Liver (tissue), 9 donors: Measurements from ENCODE around the gene KRT4. TPM values are rescaled to one million over a fixed set of nuclear protein-coding genes. Genes with fewer than 3 reads are reported as not detected.

Experiments used
- DNase-seq: peaks from one replicate; pipeline ENCODE4 v3.0.0-alpha.2; 2017; ENCODE audit warnings: low spot score
- H3K27ac ChIP-seq, 2 donors: one replicate each; pipeline ENCODE4 v1.7.0; 2013; ENCODE audit warnings: inconsistent platforms in 2 of 2, low read length in 2 of 2, control low read depth in 1 of 2, low read depth in 1 of 2, mild to moderate bottlenecking in 1 of 2
- H3K27me3 ChIP-seq, 4 donors: one replicate each; pipeline versions ENCODE4 v1.6.1 to v1.7.0; 2013; ENCODE audit warnings: low read length in 3 of 4, inconsistent platforms in 1 of 4, mild to moderate bottlenecking in 1 of 4, moderate library complexity in 1 of 4; ENCODE audit not compliant: control insufficient read depth in 4 of 4, insufficient read depth in 4 of 4
- H3K36me3 ChIP-seq, 4 donors: one replicate each; pipeline versions ENCODE4 v1.6.1 to v1.7.0; 2013; ENCODE audit warnings: low read length in 3 of 4, mild to moderate bottlenecking in 3 of 4, low read depth in 1 of 4, moderate library complexity in 1 of 4; ENCODE audit not compliant: control insufficient read depth in 4 of 4, insufficient read depth in 3 of 4
- H3K4me1 ChIP-seq, 4 donors: one replicate each; pipeline versions ENCODE4 v1.6.1 to v1.7.0; 2013; ENCODE audit warnings: low read length in 3 of 4, mild to moderate bottlenecking in 3 of 4, moderate library complexity in 1 of 4; ENCODE audit not compliant: control insufficient read depth in 4 of 4, insufficient read depth in 4 of 4
- H3K4me3 ChIP-seq, 3 donors: one replicate each; pipeline versions ENCODE4 v1.6.1 to v1.7.0; 2013; ENCODE audit warnings: low read length in 3 of 3, control low read depth in 1 of 3, low read depth in 1 of 3, mild to moderate bottlenecking in 1 of 3
- H3K9ac ChIP-seq, 2 donors: one replicate each; pipeline ENCODE4 v1.7.0; 2013; ENCODE audit warnings: low read length in 2 of 2, mild to moderate bottlenecking in 2 of 2, moderate library complexity in 2 of 2, control low read depth in 1 of 2, low read depth in 1 of 2
- H3K9me3 ChIP-seq, 4 donors: one replicate each; pipeline versions ENCODE4 v1.6.1 to v1.7.0; 2013; ENCODE audit warnings: low read length in 3 of 4; ENCODE audit not compliant: control insufficient read depth in 4 of 4
- ATF3 ChIP-seq: IDR thresholded peaks from 2 replicates; pipeline ENCODE4 v1.6.1; 2016; ENCODE audit warnings: antibody characterized with exemption
- CTCF ChIP-seq: fragments of 150-350 bp; IDR thresholded peaks from 2 replicates; pipeline ENCODE4 v1.5.1; 2017; ENCODE audit warnings: improper control_type of control experiment, low read depth, low read length; ENCODE audit not compliant: missing input control
- EGR1 ChIP-seq, 2 donors: IDR thresholded peaks; 2 replicates each; pipeline ENCODE4 v1.6.1; 2016 to 2018; ENCODE audit warnings: antibody characterized with exemption in 2 of 2, low read depth in 2 of 2
- FOXA1 ChIP-seq: IDR thresholded peaks from 2 replicates; pipeline ENCODE4 v1.6.1; 2016; ENCODE audit warnings: antibody characterized with exemption
- FOXA2 ChIP-seq: IDR thresholded peaks from 2 replicates; pipeline ENCODE4 v1.6.1; 2016; ENCODE audit warnings: antibody characterized with exemption
- GABPA ChIP-seq, 2 donors: IDR thresholded peaks in 1 of 2; conservative IDR thresholded peaks in 1 of 2; 2 replicates each; pipeline ENCODE4 v1.6.1; 2016; ENCODE audit warnings: antibody characterized with exemption in 2 of 2, mild to moderate bottlenecking in 1 of 2, moderate library complexity in 1 of 2
- HNF4A ChIP-seq, 2 donors: conservative IDR thresholded peaks; 2 replicates each; pipeline ENCODE4 v1.6.1; 2016; ENCODE audit warnings: antibody characterized with exemption in 2 of 2, mild to moderate bottlenecking in 2 of 2
- JUND ChIP-seq, 2 donors: IDR thresholded peaks; 2 replicates each; pipeline ENCODE4 v1.6.1; 2016; ENCODE audit warnings: antibody characterized with exemption in 2 of 2
- NR2F2 ChIP-seq: IDR thresholded peaks from 2 replicates; pipeline ENCODE4 v1.6.1; 2016; ENCODE audit warnings: antibody characterized with exemption
- RAD21 ChIP-seq, 2 donors: IDR thresholded peaks; 2 replicates each; pipeline ENCODE4 v1.6.1; 2016; ENCODE audit warnings: antibody characterized with exemption in 2 of 2, mild to moderate bottlenecking in 2 of 2
- RXRA ChIP-seq, 2 donors: IDR thresholded peaks; 2 replicates each; pipeline ENCODE4 v1.6.1; 2017 to 2018; ENCODE audit warnings: antibody characterized with exemption in 2 of 2, mild to moderate bottlenecking in 1 of 2
- TAF1 ChIP-seq: conservative IDR thresholded peaks from 2 replicates; pipeline ENCODE4 v1.6.1; 2016; ENCODE audit warnings: antibody characterized with exemption, mild to moderate bottlenecking
- ZBTB33 ChIP-seq: IDR thresholded peaks from 2 replicates; pipeline ENCODE4 v1.6.1; 2016; ENCODE audit warnings: antibody characterized with exemption
- WGBS: extraction: QIAGEN DNeasy Blood & Tissue Kit; methylation state at CpG from one replicate; pipeline ENCODE4 v1.1.7; 2013; 5-methylcytosine and 5-hydroxymethylcytosine counted together
- polyA plus RNA-seq, 2 donors: library from polyadenylated mRNA; stranded (reverse) in 1 of 2; unstranded in 1 of 2; fragments of 200-250 nt in 1 of 2; fragments of >200 nt in 1 of 2; fragmentation: Nextera tagmentation in 1 of 2; extraction: Ambion mirVana in 1 of 2; gene quantifications; one replicate each; pipeline versions ENCODE4 v1.2.1 to v1.2.3, GENCODE V29; 2013 to 2015
- total RNA-seq, 2 donors: library from RNA; depleted of rRNA; stranded (reverse); fragments of >200 nt; gene quantifications; one replicate each; pipeline ENCODE4 v1.2.3, GENCODE V29; 2014
- TF ChIP-seq, protein P1 (sequence below): IDR thresholded peaks from 2 replicates; pipeline ENCODE4 v1.6.1; 2016; ENCODE audit warnings: antibody characterized with exemption, mild to moderate bottlenecking
- TF ChIP-seq, protein P2 (sequence below): IDR thresholded peaks from 2 replicates; pipeline ENCODE4 v1.6.1; 2016; ENCODE audit warnings: antibody characterized with exemption
- donor health status: healthy.
- donor health status: healthy.
- donor health status: healthy.
- donor health status: healthy.
- donor health status: healthy.

Gene KRT4
- total and polyA plus RNA-seq, 4 donors, result 0.05 to 0.23 TPM; not detected in 2

DNA sequence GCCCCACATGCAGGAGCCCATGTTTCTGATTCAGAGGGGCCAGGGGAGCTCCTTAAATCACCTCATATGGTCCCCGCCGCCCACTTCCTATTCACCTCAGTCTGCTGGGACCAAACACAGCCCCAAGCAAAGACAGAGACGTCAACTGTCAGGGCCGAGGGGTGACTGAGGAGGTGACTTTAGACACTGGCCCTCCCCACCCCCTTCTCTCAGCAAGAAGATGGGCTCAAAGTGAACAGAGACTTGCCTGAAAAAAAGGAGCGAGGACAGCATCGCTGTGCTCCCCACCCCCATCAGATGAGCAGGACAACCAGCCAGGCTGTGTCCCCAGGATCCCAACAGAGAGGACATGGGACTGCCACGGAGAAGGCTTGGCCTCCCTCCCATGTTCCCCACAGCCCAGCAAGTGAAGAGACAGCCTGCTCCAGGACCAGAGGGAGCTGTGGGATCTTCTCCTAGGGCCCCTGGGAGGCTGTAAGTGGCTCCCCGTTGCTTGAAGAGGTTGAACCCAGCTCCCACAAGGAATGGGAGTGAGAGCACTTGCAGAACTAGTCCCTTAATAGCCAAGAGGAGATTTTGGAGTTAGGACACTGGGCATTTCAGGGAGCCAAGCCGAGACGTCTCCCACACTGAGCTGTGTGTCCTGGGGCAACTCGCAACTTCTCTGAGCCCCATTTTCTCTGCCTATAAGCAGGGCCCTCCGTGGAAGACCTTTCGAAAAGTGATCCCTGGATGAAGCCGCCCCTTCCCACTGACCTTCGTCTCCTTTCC is 21.5 kb upstream of the KRT4 start:
- Histone ChIP-seq H3K9ac (no peak overlapping the region), H3K27ac (no peak overlapping the region), H3K36me3 (no peaks in the 10 kb centered on the region), H3K9me3 (no peaks in the 10 kb centered on the region), H3K27me3 (peaks cover 0 to 3% (median 0%) of the 10 kb centered on the region in 4 donors), H3K4me1 (no peaks in the 10 kb centered on the region), H3K4me3 (no peak overlapping the region)
- 85% methylated on average over 15 of the region's 15 CpGs for WGBS
- no peak for DNase-seq
- no peak for TF ChIP-seq HNF4A (conservative IDR thresholded peaks at IDR 0.05)
- no peak for TF ChIP-seq FOXA2
- TF ChIP-seq GABPA (IDR thresholded peaks at IDR 0.05 in 1 of 2, conservative IDR thresholded peaks at IDR 0.05 in 1 of 2), result no peak
- TF ChIP-seq EGR1 (IDR thresholded peaks at IDR 0.05; ENCODE audit: low read depth in 2 of 2), result no peak
- no peak for TF ChIP-seq JUND (IDR thresholded peaks at IDR 0.05)
- no peak for TF ChIP-seq RAD21 (IDR thresholded peaks at IDR 0.05)
- no peak for TF ChIP-seq CTCF
- no peak for TF ChIP-seq FOXA1
- TF ChIP-seq RXRA (IDR thresholded peaks at IDR 0.05), result no peak
- no peak for TF ChIP-seq ATF3

GRCh38 chr12:52834727-52835001 is 20.7 kb upstream of the KRT4 start:
- H3K9ac ChIP-seq, result no peak overlapping the region
- TF ChIP-seq RAD21 (IDR thresholded peaks at IDR 0.05) (no peak), FOXA1 (no peak), GABPA (IDR thresholded peaks at IDR 0.05 in 1 of 2, conservative IDR thresholded peaks at IDR 0.05 in 1 of 2) (no peak), FOXA2 (no peak), TAF1 (no peak), NR2F2 (no peak), ZBTB33 (no peak), CTCF (no peak), RXRA (IDR thresholded peaks at IDR 0.05) (no peak)
- TF ChIP-seq, protein P1, sequence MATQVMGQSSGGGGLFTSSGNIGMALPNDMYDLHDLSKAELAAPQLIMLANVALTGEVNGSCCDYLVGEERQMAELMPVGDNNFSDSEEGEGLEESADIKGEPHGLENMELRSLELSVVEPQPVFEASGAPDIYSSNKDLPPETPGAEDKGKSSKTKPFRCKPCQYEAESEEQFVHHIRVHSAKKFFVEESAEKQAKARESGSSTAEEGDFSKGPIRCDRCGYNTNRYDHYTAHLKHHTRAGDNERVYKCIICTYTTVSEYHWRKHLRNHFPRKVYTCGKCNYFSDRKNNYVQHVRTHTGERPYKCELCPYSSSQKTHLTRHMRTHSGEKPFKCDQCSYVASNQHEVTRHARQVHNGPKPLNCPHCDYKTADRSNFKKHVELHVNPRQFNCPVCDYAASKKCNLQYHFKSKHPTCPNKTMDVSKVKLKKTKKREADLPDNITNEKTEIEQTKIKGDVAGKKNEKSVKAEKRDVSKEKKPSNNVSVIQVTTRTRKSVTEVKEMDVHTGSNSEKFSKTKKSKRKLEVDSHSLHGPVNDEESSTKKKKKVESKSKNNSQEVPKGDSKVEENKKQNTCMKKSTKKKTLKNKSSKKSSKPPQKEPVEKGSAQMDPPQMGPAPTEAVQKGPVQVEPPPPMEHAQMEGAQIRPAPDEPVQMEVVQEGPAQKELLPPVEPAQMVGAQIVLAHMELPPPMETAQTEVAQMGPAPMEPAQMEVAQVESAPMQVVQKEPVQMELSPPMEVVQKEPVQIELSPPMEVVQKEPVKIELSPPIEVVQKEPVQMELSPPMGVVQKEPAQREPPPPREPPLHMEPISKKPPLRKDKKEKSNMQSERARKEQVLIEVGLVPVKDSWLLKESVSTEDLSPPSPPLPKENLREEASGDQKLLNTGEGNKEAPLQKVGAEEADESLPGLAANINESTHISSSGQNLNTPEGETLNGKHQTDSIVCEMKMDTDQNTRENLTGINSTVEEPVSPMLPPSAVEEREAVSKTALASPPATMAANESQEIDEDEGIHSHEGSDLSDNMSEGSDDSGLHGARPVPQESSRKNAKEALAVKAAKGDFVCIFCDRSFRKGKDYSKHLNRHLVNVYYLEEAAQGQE, result no peak
- TF ChIP-seq, protein P2, sequence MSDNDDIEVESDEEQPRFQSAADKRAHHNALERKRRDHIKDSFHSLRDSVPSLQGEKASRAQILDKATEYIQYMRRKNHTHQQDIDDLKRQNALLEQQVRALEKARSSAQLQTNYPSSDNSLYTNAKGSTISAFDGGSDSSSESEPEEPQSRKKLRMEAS, result no peak
- no peaks in the 10 kb centered on the region for H3K9me3 ChIP-seq
- no peaks in the 10 kb centered on the region for H3K36me3 ChIP-seq
- H3K27ac ChIP-seq, result no peak overlapping the region
- WGBS, result 66% methylated on average over 4 of the region's 4 CpGs
- H3K4me3 ChIP-seq, result no peak overlapping the region
- no peaks in the 10 kb centered on the region for H3K4me1 ChIP-seq
- peaks cover 0 to 3% (median 0%) of the 10 kb centered on the region in 4 donors for H3K27me3 ChIP-seq
- no peak for DNase-seq
